ENCODE results near the gene GCK.

GRCh38 chr7:44176486-44176885, 12.8 kb downstream of the GCK start:
- TF ChIP-seq CTCF (IDR thresholded peaks at IDR 0.05): no peak
- no peak for TF ChIP-seq POLR2A (IDR thresholded peaks at IDR 0.05)

All from sigmoid colon (tissue), 3 donors.